Measurements from ENCODE around the gene GALNTL6. TPM values are rescaled to one million over a fixed set of nuclear protein-coding genes. Genes with fewer than 3 reads are reported as not detected.

GALNTL6 gene
- total RNA-seq, 1 experiment from 2014 or later, result not detected

DNA sequence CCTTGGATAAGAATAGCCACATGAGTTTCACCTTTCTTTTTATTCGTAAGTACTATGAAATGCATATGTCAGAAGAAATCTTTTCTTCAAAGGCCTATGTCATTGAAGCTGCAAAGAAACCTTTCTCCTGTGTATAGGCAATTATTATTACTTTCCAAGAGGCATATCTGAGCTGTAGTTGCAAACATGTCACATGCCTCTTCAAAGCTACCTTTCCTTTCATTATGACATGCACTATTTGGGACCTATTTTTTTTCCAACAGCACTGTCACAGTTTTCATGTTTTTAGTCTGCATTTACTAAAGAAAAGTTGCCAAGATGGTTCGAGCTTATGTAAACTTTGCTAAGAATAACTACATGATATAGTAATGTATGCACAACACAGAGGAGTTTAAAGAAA lies 806.6 kb downstream of the GALNTL6 start:
- H3K79me2 ChIP-seq (ENCODE audit: insufficient read depth, low read length), result no peaks in the 10 kb centered on the region
- no peak overlapping the region for H3K4ac ChIP-seq (ENCODE audit: low read depth, low read length)
- no peak overlapping the region for H4K8ac ChIP-seq (replicated peaks; ENCODE audit: insufficient read length, low read depth, low read length)
- H4K5ac ChIP-seq (ENCODE audit: insufficient read length, low read depth, low read length), result no peak overlapping the region
- no peak overlapping the region for H3K56ac ChIP-seq (ENCODE audit: insufficient read length, low read depth, low read length)
- Mint-ChIP-seq H3K36me3 (ENCODE audit: insufficient read depth in 1 of 3, low read depth in 3 of 3) (no peaks in the 10 kb centered on the region), H3K27me3 (ENCODE audit: low read depth) (no peaks in the 10 kb centered on the region), H3K4me3 (no peak overlapping the region), H3K27ac (no peak overlapping the region), H3K4me1 (peaks cover 0 to 4% of the 10 kb centered on the region in 2 experiments; a peak in 1 of 4 replicates), H3K9me3 (no peaks in the 10 kb centered on the region)
- H3K23me2 ChIP-seq (ENCODE audit: insufficient read length, low read depth, low read length, poor library complexity, severe bottlenecking), result no peaks in the 10 kb centered on the region
- no peak overlapping the region for H2AFZ ChIP-seq (ENCODE audit: low read length)
- no peak overlapping the region for H3K4me2 ChIP-seq (ENCODE audit: insufficient read depth, insufficient read length, low read length)
- WGBS (ENCODE audit: extremely low coverage, insufficient read length, low lambda C conversion rate), result no CpG with 5 or more reads among the region's 2 CpGs
- no peak overlapping the region for H4K91ac ChIP-seq (ENCODE audit: insufficient read length, low read depth, low read length)
- H3K9me3 ChIP-seq (ENCODE audit: control insufficient read depth, low read depth, low read length), result no peaks in the 10 kb centered on the region
- no peaks in the 10 kb centered on the region for H3K79me1 ChIP-seq (ENCODE audit: insufficient read depth, low read depth, low read length, poor library complexity, severe bottlenecking)
- H3T11ph ChIP-seq (ENCODE audit: low read length), result no peak overlapping the region
- H2BK15ac ChIP-seq (ENCODE audit: low read depth, low read length), result no peak overlapping the region
- TF ChIP-seq CTCF (conservative IDR thresholded peaks at IDR 0.05), result no peak
- no peak overlapping the region for H3K23ac ChIP-seq (ENCODE audit: insufficient read length, low read depth, low read length)
- H2BK5ac ChIP-seq (ENCODE audit: insufficient read length, low read length), result no peak overlapping the region
- no peaks in the 10 kb centered on the region for H3K4me1 ChIP-seq (ENCODE audit: insufficient read depth, low read length)
- H4K20me1 ChIP-seq (ENCODE audit: control insufficient read depth, insufficient read depth, insufficient read length), result no peaks in the 10 kb centered on the region
- H3K27me3 ChIP-seq (ENCODE audit: insufficient read depth, low read length), result no peaks in the 10 kb centered on the region
- no peak overlapping the region for H3K18ac ChIP-seq (ENCODE audit: insufficient read length, low read depth, low read length)
- H2BK20ac ChIP-seq (ENCODE audit: low read depth, low read length, poor library complexity, severe bottlenecking), result no peak overlapping the region
- H3K14ac ChIP-seq (ENCODE audit: insufficient read depth, low read length), result no peak overlapping the region
- H3K27ac ChIP-seq (ENCODE audit: insufficient read length, low read depth, low read length), result no peak overlapping the region
- no peak overlapping the region for H3K9ac ChIP-seq (ENCODE audit: extremely low read depth, insufficient read length, low read length)
- H2AK5ac ChIP-seq (ENCODE audit: insufficient read length, low read length), result no peak overlapping the region
- no peak overlapping the region for H2BK120ac ChIP-seq (ENCODE audit: low read depth, low read length, poor library complexity, severe bottlenecking)
- no peak overlapping the region for H2BK12ac ChIP-seq (ENCODE audit: insufficient read length, low read depth, low read length)
- DNase-seq, result no peak
